WTC11 (cell line): ENCODE results near the gene DIP2A. TPM values are rescaled to one million over a fixed set of nuclear protein-coding genes. Genes with fewer than 3 reads are reported as not detected.

Experiments used
- ATAC-seq: fragments of 200-7000 bp; cut with Tn5 transposase; 2 replicates; pipeline ENCODE4 v1.10.0; 2021; ENCODE audit warnings: mild to moderate bottlenecking, moderate library complexity
- CTCF ChIA-PET: fragments of 300-600 bp; sonication (Branson Sonifier 250); formaldehyde crosslinking; loops from one replicate; lab custom pipeline; 2021; ENCODE audit warnings: antibody characterized with exemption; lab: Charles Lee
- POLR2A ChIA-PET: fragments of 350-600 bp; sonication (Branson Sonifier 250); formaldehyde crosslinking; loops from one replicate; lab custom pipeline; 2021; ENCODE audit warnings: antibody characterized with exemption; lab: Charles Lee
- DNase-seq: peaks from one replicate; pipeline ENCODE4 v3.0.0; 2021; ENCODE audit warnings: low spot score
- H3K27ac Mint-ChIP-seq: 2 replicates; pipeline ENCODE4 v1.8.0; 2021; ENCODE audit warnings: mixed read lengths
- H3K27me3 Mint-ChIP-seq: 2 replicates; pipeline ENCODE4 v1.8.0; 2021; ENCODE audit warnings: low read depth, mild to moderate bottlenecking, moderate library complexity, mixed read lengths
- H3K36me3 Mint-ChIP-seq: 2 replicates; pipeline ENCODE4 v1.8.0; 2021; ENCODE audit warnings: mixed read lengths
- H3K4me1 Mint-ChIP-seq: 2 replicates; pipeline ENCODE4 v1.8.0; 2022; ENCODE audit warnings: mixed read lengths
- H3K4me3 Mint-ChIP-seq: 2 replicates; pipeline ENCODE4 v1.8.0; 2021; ENCODE audit warnings: mild to moderate bottlenecking, moderate library complexity, mixed read lengths
- H3K9me3 Mint-ChIP-seq: 2 replicates; pipeline ENCODE4 v1.8.0; 2021; ENCODE audit warnings: mixed read lengths
- ATF2 ChIP-seq: sonication (generic); formaldehyde crosslinking; IDR thresholded peaks from 2 replicates; pipeline ENCODE4 v1.8.1; 2022; ENCODE audit warnings: low read depth, missing genetic modification reagents, borderline replicate concordance
- CTCF ChIP-seq: fragments of 200-600 bp; IDR thresholded peaks from 2 replicates; pipeline ENCODE4 v1.8.0; 2022; ENCODE audit warnings: antibody characterized with exemption
- ESRRA ChIP-seq: sonication (generic); formaldehyde crosslinking; IDR thresholded peaks from 2 replicates; pipeline ENCODE4 v1.8.1; 2022; ENCODE audit warnings: mild to moderate bottlenecking, missing genetic modification reagents, borderline replicate concordance
- FOXJ3 ChIP-seq: sonication (generic); formaldehyde crosslinking; IDR thresholded peaks from 2 replicates; pipeline ENCODE4 v1.9.0; 2021; ENCODE audit warnings: missing genetic modification reagents, mild to moderate bottlenecking, borderline replicate concordance
- NFATC4 ChIP-seq: fragments of 250-450 bp; sonication (Bioruptor Pico); IDR thresholded peaks from 2 replicates; pipeline ENCODE4 v1.9.0; 2021; ENCODE audit warnings: mild to moderate bottlenecking
- SMAD4 ChIP-seq: sonication (generic); formaldehyde crosslinking; IDR thresholded peaks from 2 replicates; pipeline ENCODE4 v1.8.0; 2022; ENCODE audit warnings: mild to moderate bottlenecking, missing genetic modification reagents
- SOX15 ChIP-seq: fragments of 250-450 bp; sonication (Bioruptor Pico); IDR thresholded peaks from 2 replicates; pipeline ENCODE4 v1.9.0; 2021; ENCODE audit warnings: mild to moderate bottlenecking
- SP1 ChIP-seq: sonication (generic); formaldehyde crosslinking; conservative IDR thresholded peaks from 2 replicates; pipeline ENCODE4 v1.8.1; 2022; ENCODE audit warnings: missing genetic modification reagents
- ZNF263 ChIP-seq: sonication (generic); formaldehyde crosslinking; IDR thresholded peaks from 2 replicates; pipeline ENCODE4 v1.8.1; 2022; ENCODE audit warnings: low read depth, mild to moderate bottlenecking, moderate library complexity, missing genetic modification reagents
- ZNF317 ChIP-seq: sonication (generic); formaldehyde crosslinking; IDR thresholded peaks from 2 replicates; pipeline ENCODE4 v1.8.1; 2023; ENCODE audit warnings: low read depth, mild to moderate bottlenecking, moderate library complexity, missing genetic modification reagents, borderline replicate concordance
- ZNF425 ChIP-seq: fragments of 250-450 bp; sonication (Bioruptor Pico); conservative IDR thresholded peaks from 2 replicates; pipeline ENCODE4 v1.9.0; 2021; ENCODE audit warnings: mild to moderate bottlenecking
- ZNF512 ChIP-seq: sonication (generic); formaldehyde crosslinking; IDR thresholded peaks from 2 replicates; pipeline ENCODE4 v1.8.1; 2022; ENCODE audit warnings: missing genetic modification reagents, borderline replicate concordance
- ZNF532 ChIP-seq: fragments of 250-450 bp; sonication (Bioruptor Pico); IDR thresholded peaks from 2 replicates; pipeline ENCODE4 v1.9.0; 2021; ENCODE audit warnings: mild to moderate bottlenecking, borderline replicate concordance
- total RNA-seq: library from RNA; stranded (reverse); gene quantifications from 3 replicates; pipeline ENCODE4 v1.2.3, GENCODE V29; 2021
- TF ChIP-seq, protein P1 (sequence below): sonication (generic); formaldehyde crosslinking; IDR thresholded peaks from 2 replicates; pipeline ENCODE4 v1.8.0; 2022; ENCODE audit warnings: mild to moderate bottlenecking, missing genetic modification reagents

The DIP2A gene
- total RNA-seq, 1 experiment from 2014 or later, result 39.4 TPM

DNA sequence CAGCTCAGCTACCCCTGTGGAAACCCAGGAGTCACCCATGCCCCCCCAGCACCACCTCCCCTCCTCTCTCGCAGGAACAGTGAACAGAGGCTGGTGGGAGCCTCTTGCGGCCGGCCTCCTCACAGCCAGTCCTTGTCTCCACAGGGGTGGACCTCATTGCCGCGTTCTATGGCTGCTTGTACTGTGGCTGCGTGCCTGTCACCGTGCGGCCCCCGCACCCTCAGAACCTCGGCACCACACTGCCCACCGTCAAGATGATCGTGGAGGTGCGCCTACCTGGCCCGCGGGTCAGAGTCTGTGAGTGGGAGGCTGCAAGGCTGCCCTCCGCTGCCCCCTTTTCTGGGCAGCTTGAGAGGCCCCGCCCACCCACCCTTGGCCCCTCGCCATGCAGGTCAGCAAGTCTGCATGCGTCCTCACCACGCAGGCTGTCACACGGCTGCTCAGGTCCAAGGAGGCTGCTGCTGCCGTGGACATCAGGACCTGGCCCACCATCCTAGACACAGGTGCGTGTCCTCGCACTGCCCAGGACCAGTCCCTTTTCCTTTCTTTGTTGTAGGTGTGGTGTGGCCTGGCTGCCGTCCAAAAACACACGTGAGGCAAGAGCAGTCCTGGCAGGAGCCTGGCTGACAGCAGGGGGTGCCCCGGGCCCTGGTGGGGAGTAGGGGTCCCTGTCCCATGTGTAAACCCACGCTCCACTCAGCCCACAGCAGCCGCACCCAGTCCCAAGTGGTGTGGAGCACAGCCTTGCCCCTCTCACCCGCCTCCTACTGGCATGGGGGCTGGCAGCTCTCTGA lies 95.9 kb downstream of the DIP2A start:
- CTCF ChIA-PET, result interaction anchor here (1.0 kb wide), 1 partner anchor 81 kb away, joined by 3 read pairs; the partner anchor contains the start of gene PRMT2
- Mint-ChIP-seq H3K36me3 (peaks cover 25% of the 10 kb centered on the region), H3K9me3 (no peaks in the 10 kb centered on the region), H3K4me3 (no peak overlapping the region), H3K4me1 (no peaks in the 10 kb centered on the region), H3K27ac (no peak overlapping the region), H3K27me3 (no peaks in the 10 kb centered on the region)
- ATAC-seq (no peak), DNase-seq (no peak)
- TF ChIP-seq FOXJ3 (no peak), ZNF317 (no peak), ZNF425 (no peak), ZNF512 (CRISPR knock-in tag) (no peak), SOX15 (CRISPR knock-in tag) (no peak), ATF2 (CRISPR knock-in tag) (no peak), NFATC4 (CRISPR knock-in tag) (no peak), ZNF532 (no peak), CTCF (no peak), ESRRA (CRISPR knock-in tag) (no peak), SMAD4 (CRISPR knock-in tag) (no peak), SP1 (CRISPR knock-in tag) (no peak), ZNF263 (CRISPR knock-in tag) (no peak)
- TF ChIP-seq, protein P1, sequence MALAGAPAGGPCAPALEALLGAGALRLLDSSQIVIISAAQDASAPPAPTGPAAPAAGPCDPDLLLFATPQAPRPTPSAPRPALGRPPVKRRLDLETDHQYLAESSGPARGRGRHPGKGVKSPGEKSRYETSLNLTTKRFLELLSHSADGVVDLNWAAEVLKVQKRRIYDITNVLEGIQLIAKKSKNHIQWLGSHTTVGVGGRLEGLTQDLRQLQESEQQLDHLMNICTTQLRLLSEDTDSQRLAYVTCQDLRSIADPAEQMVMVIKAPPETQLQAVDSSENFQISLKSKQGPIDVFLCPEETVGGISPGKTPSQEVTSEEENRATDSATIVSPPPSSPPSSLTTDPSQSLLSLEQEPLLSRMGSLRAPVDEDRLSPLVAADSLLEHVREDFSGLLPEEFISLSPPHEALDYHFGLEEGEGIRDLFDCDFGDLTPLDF, result no peak
- POLR2A ChIA-PET, result no interaction called here
